Trophoblast cell (in vitro differentiated cells and primary cell): ENCODE data around the gene OR1M1.

ENCODE experiments used
- DNase-seq, 2 donors: peaks; one replicate each; pipeline ENCODE4 v3.0.0-alpha.2; 2016
- H2AFZ ChIP-seq: 2 replicates; pipeline ENCODE4 v1.6.1; 2013; ENCODE audit warnings: low read length, moderate library complexity, mild to moderate bottlenecking; ENCODE audit not compliant: insufficient read depth, poor library complexity
- H2AK5ac ChIP-seq: 2 replicates; pipeline ENCODE4 v1.6.1; 2013; ENCODE audit warnings: mild to moderate bottlenecking, low read length
- H2BK120ac ChIP-seq: 2 replicates; pipeline ENCODE4 v1.6.1; 2013; ENCODE audit warnings: low read length, mild to moderate bottlenecking, moderate library complexity; ENCODE audit not compliant: insufficient read depth, poor library complexity
- H2BK12ac ChIP-seq: 2 replicates; pipeline ENCODE4 v1.6.1; 2013; ENCODE audit warnings: mild to moderate bottlenecking, low read length, moderate library complexity
- H2BK5ac ChIP-seq: 2 replicates; pipeline ENCODE4 v1.6.1; 2013; ENCODE audit warnings: low read length, low read depth, moderate library complexity, mild to moderate bottlenecking; ENCODE audit not compliant: poor library complexity
- H3K14ac ChIP-seq: 2 replicates; pipeline ENCODE4 v1.6.1; 2013; ENCODE audit warnings: mild to moderate bottlenecking, low read length
- H3K18ac ChIP-seq: 2 replicates; pipeline ENCODE4 v1.6.1; 2013; ENCODE audit warnings: mild to moderate bottlenecking, low read length
- H3K23ac ChIP-seq: 2 replicates; pipeline ENCODE4 v1.6.1; 2013; ENCODE audit warnings: low read length
- H3K27ac ChIP-seq: 2 replicates; pipeline ENCODE4 v1.5.1; 2013; ENCODE audit warnings: low read depth, mild to moderate bottlenecking, inconsistent platforms, low read length, moderate library complexity
- H3K27me3 ChIP-seq: 2 replicates; pipeline ENCODE4 v1.6.1; 2013; ENCODE audit warnings: inconsistent platforms, mild to moderate bottlenecking, low read length, moderate library complexity; ENCODE audit not compliant: insufficient read depth
- H3K36me3 ChIP-seq, 2 experiments: 1 replicate in 1 of 2; 2 replicates in 1 of 2; pipeline ENCODE4 v1.6.1; 2013; ENCODE audit warnings: low read length in 2 of 2, mild to moderate bottlenecking in 2 of 2, moderate library complexity in 1 of 2; ENCODE audit not compliant: insufficient read depth in 2 of 2, control insufficient read depth in 1 of 2
- H3K4ac ChIP-seq: 2 replicates; pipeline ENCODE4 v1.6.1; 2013; ENCODE audit warnings: low read depth, mild to moderate bottlenecking, low read length, moderate library complexity
- H3K4me1 ChIP-seq, 2 experiments: 1 replicate in 1 of 2; 2 replicates in 1 of 2; pipeline ENCODE4 v1.6.1; 2013; ENCODE audit warnings: low read length in 2 of 2, mild to moderate bottlenecking in 2 of 2, moderate library complexity in 1 of 2; ENCODE audit not compliant: insufficient read depth in 2 of 2, control insufficient read depth in 1 of 2
- H3K4me2 ChIP-seq: 2 replicates; pipeline ENCODE4 v1.6.1; 2013; ENCODE audit warnings: inconsistent platforms, mild to moderate bottlenecking, low read length, moderate library complexity
- H3K4me3 ChIP-seq: 2 replicates; pipeline ENCODE4 v1.5.1; 2013; ENCODE audit warnings: mild to moderate bottlenecking, low read depth, low read length, inconsistent platforms
- H3K79me1 ChIP-seq: one replicate; pipeline ENCODE4 v1.6.1; 2013; ENCODE audit warnings: low read length
- H3K79me2 ChIP-seq: 2 replicates; pipeline ENCODE4 v1.6.1; 2013; ENCODE audit warnings: low read length, mild to moderate bottlenecking; ENCODE audit not compliant: control insufficient read depth, insufficient read depth, poor library complexity
- H3K9ac ChIP-seq: 2 replicates; pipeline ENCODE4 v1.6.1; 2013; ENCODE audit warnings: mild to moderate bottlenecking, low read length
- H3K9me3 ChIP-seq: 2 replicates; pipeline ENCODE4 v1.6.1; 2013; ENCODE audit warnings: low read depth, mild to moderate bottlenecking, control low read depth, inconsistent platforms, low read length; ENCODE audit not compliant: insufficient read depth
- H4K12ac ChIP-seq: 2 replicates; pipeline ENCODE4 v1.6.1; 2013; ENCODE audit warnings: low read depth, mild to moderate bottlenecking, low read length, moderate library complexity
- H4K8ac ChIP-seq: 2 replicates; pipeline ENCODE4 v1.6.1; 2013; ENCODE audit warnings: low read depth, mild to moderate bottlenecking, low read length, moderate library complexity
- H4K91ac ChIP-seq: one replicate; pipeline ENCODE4 v1.6.1; 2013; ENCODE audit warnings: low read depth, mild to moderate bottlenecking, low read length, moderate library complexity
- WGBS: extraction: QIAGEN DNeasy Blood & Tissue Kit; methylation state at CpG from one replicate; pipeline ENCODE4 v1.1.7; 2013; ENCODE audit warnings: missing lambda C conversion rate; ENCODE audit not compliant: insufficient read length, insufficient coverage; ENCODE audit errors: extremely low coverage; 5-methylcytosine and 5-hydroxymethylcytosine counted together

The OR1M1 gene

GRCh38 chr19:9041023-9041422 is 45.8 kb upstream of the OR1M1 start:
- Histone ChIP-seq H3K27me3 (no peaks in the 10 kb centered on the region), H3K4me3 (no peak overlapping the region), H3K4me2 (no peak overlapping the region), H4K8ac (no peak overlapping the region), H3K79me2 (no peaks in the 10 kb centered on the region), H2BK5ac (no peak overlapping the region), H3K14ac (no peak overlapping the region), H3K36me3 (no peaks in the 10 kb centered on the region), H3K9me3 (no peaks in the 10 kb centered on the region), H3K4ac (no peak overlapping the region), H3K27ac (no peak overlapping the region), H4K12ac (no peak overlapping the region), H2AK5ac (no peak overlapping the region), H2BK12ac (no peak overlapping the region), H2BK120ac (peak overlapping the region; percentile 36), H3K79me1 (peaks cover 14% of the 10 kb centered on the region), H3K4me1 (peaks cover 5 to 13% of the 10 kb centered on the region in 2 experiments), H2AFZ (no peak overlapping the region), H3K9ac (no peak overlapping the region), H3K18ac (no peak overlapping the region), H3K23ac (no peak overlapping the region), H4K91ac (peak overlapping the region; percentile 45)
- no peak for DNase-seq
- no CpG with 5 or more reads among the region's 8 CpGs for whole genome bisulfite sequencing

- H3K27me3 ChIP-seq: no peaks in the 10 kb centered on the region
- no peak overlapping the region for H4K91ac ChIP-seq
- no peak overlapping the region for H2BK12ac ChIP-seq
- no peak overlapping the region for H3K4me2 ChIP-seq
- no peak overlapping the region for H4K12ac ChIP-seq
- H3K14ac ChIP-seq: no peak overlapping the region
- no peak overlapping the region for H3K4me3 ChIP-seq
- H2BK5ac ChIP-seq: peak overlapping the region; percentile 26
- no peak overlapping the region for H3K23ac ChIP-seq
- H2BK120ac ChIP-seq: no peak overlapping the region
- H3K79me2 ChIP-seq: no peaks in the 10 kb centered on the region
- H4K8ac ChIP-seq: no peak overlapping the region
- no peak overlapping the region for H2AFZ ChIP-seq
- no CpG with 5 or more reads among the region's 5 CpGs for WGBS
- H2AK5ac ChIP-seq: no peak overlapping the region
- H3K4ac ChIP-seq: no peak overlapping the region
- peak; percentile 61 to 66 for DNase-seq
- peaks cover 5 to 7% of the 10 kb centered on the region in 2 experiments for H3K4me1 ChIP-seq
- no peaks in the 10 kb centered on the region for H3K36me3 ChIP-seq
- H3K9me3 ChIP-seq: no peaks in the 10 kb centered on the region
- H3K18ac ChIP-seq: no peak overlapping the region
- H3K79me1 ChIP-seq: peaks cover 11% of the 10 kb centered on the region
- no peak overlapping the region for H3K27ac ChIP-seq
- H3K9ac ChIP-seq: no peak overlapping the region
These were observed 43.3 kb upstream of the OR1M1 start for GRCh38 chr19:9043524-9043923.

- Histone ChIP-seq H2BK5ac (no peak overlapping the region), H3K79me2 (no peaks in the 10 kb centered on the region), H2AK5ac (no peak overlapping the region), H3K4me1 (peaks cover 5 to 7% of the 10 kb centered on the region in 2 experiments), H3K4me2 (no peak overlapping the region), H3K4me3 (no peak overlapping the region), H4K91ac (no peak overlapping the region), H3K27ac (no peak overlapping the region), H3K27me3 (no peaks in the 10 kb centered on the region), H3K9ac (no peak overlapping the region), H2BK12ac (no peak overlapping the region), H2BK120ac (no peak overlapping the region), H3K36me3 (no peaks in the 10 kb centered on the region), H3K9me3 (no peaks in the 10 kb centered on the region), H2AFZ (no peak overlapping the region), H3K79me1 (peaks cover 8% of the 10 kb centered on the region), H4K12ac (no peak overlapping the region), H3K18ac (no peak overlapping the region), H3K23ac (no peak overlapping the region), H3K14ac (no peak overlapping the region), H4K8ac (no peak overlapping the region), H3K4ac (no peak overlapping the region)
- DNase-seq: peak; percentile 37 to 57
- no CpG with 5 or more reads among the region's 3 CpGs for WGBS
These were observed 42.4 kb upstream of the OR1M1 start for GRCh38 chr19:9044449-9044848.

- Histone ChIP-seq H3K79me2 (no peaks in the 10 kb centered on the region), H3K79me1 (no peaks in the 10 kb centered on the region), H2BK5ac (peak overlapping the region; percentile 46), H4K8ac (no peak overlapping the region), H2AFZ (no peak overlapping the region), H3K36me3 (no peaks in the 10 kb centered on the region), H3K27me3 (no peaks in the 10 kb centered on the region), H3K9ac (no peak overlapping the region), H2AK5ac (no peak overlapping the region), H3K4ac (no peak overlapping the region), H2BK120ac (no peak overlapping the region), H3K23ac (no peak overlapping the region), H3K14ac (no peak overlapping the region), H3K4me3 (no peak overlapping the region), H2BK12ac (no peak overlapping the region), H4K91ac (no peak overlapping the region), H3K27ac (no peak overlapping the region), H3K4me2 (no peak overlapping the region), H3K18ac (no peak overlapping the region), H3K9me3 (no peaks in the 10 kb centered on the region), H4K12ac (no peak overlapping the region), H3K4me1 (no peaks in the 10 kb centered on the region)
- WGBS: 92% methylated on average over 1 of the region's 4 CpGs
- no peak for DNase-seq
These were observed 40.2 kb upstream of the OR1M1 start for GRCh38 chr19:9046694-9047093.
